Endothelial cell of umbilical vein (primary cell): ENCODE results near the gene NCKAP5. TPM values are rescaled to one million over a fixed set of nuclear protein-coding genes. Genes with fewer than 3 reads are reported as not detected.

Experiments used
- BruUV-seq: library from RNA; stranded (reverse); fragments of 400-500 nt; replicated peaks from 2 replicates; lab custom pipeline; 2021; lab: Mats Ljungman, UMichigan
- CTCF ChIA-PET: fragments of 300-600, 350-600 bp; sonication (Branson Sonifier 250); formaldehyde crosslinking; loops from one replicate; lab custom pipeline; 2021; ENCODE audit warnings: antibody characterized with exemption, inconsistent platforms; lab: Charles Lee
- POLR2A ChIA-PET: fragments of 300-600, 350-600 bp; sonication (Branson Sonifier 250); formaldehyde crosslinking; loops from one replicate; lab custom pipeline; 2021; ENCODE audit warnings: antibody characterized with exemption, inconsistent platforms; lab: Charles Lee
- DNase-seq: peaks from one replicate; pipeline ENCODE4 v3.0.0-alpha.2; 2011; ENCODE audit warnings: low read depth, low spot score
- FAIRE-seq: peaks from 2 replicates; lab custom pipeline; 2011; peaks lifted over from hg19 to GRCh38; lab: Jason Lieb, UNC
- H2AFZ ChIP-seq: 2 replicates; pipeline ENCODE4 v1.6.0; 2012; ENCODE audit warnings: low read depth, low read length, control low read depth, inconsistent platforms
- H3K27ac ChIP-seq: 2 replicates; pipeline ENCODE4 v1.5.1; 2011; ENCODE audit warnings: low read depth, mild to moderate bottlenecking, control low read depth, low read length, moderate library complexity; ENCODE audit not compliant: insufficient read depth
- H3K27me3 ChIP-seq, 2 experiments: 2 replicates each; pipeline versions ENCODE4 v1.6.0 to v1.6.1; 2011; ENCODE audit warnings: low read length in 2 of 2, mixed read lengths in 1 of 2; ENCODE audit not compliant: control insufficient read depth in 2 of 2, insufficient read depth in 2 of 2
- H3K36me3 ChIP-seq, 2 experiments: 2 replicates in 1 of 2; 3 replicates in 1 of 2; pipeline ENCODE4 v1.5.1; 2011; ENCODE audit warnings: low read length in 2 of 2, mild to moderate bottlenecking in 1 of 2, moderate library complexity in 1 of 2; ENCODE audit not compliant: control insufficient read depth in 2 of 2, insufficient read depth in 2 of 2; ENCODE audit errors: extremely low read depth in 1 of 2
- H3K4me1 ChIP-seq: 3 replicates; pipeline ENCODE4 v1.5.1; 2011; ENCODE audit warnings: mild to moderate bottlenecking, low read length; ENCODE audit not compliant: control insufficient read depth, insufficient read depth; ENCODE audit errors: extremely low read depth
- H3K4me2 ChIP-seq: 2 replicates; pipeline ENCODE4 v1.6.1; 2011; ENCODE audit warnings: low read length, control low read depth, mixed read lengths; ENCODE audit not compliant: insufficient read depth
- H3K4me3 ChIP-seq, 3 experiments: fragments of 200-600 bp in 1 of 3; sonication (generic), shearing (Covaris generic) in 1 of 3; replicated peaks in 1 of 3; 2 replicates each; pipeline ENCODE4 v1.5.1; 2011 to 2016; ENCODE audit warnings: control low read depth in 3 of 3, low read length in 3 of 3, mild to moderate bottlenecking in 2 of 3, inconsistent platforms in 1 of 3, low read depth in 1 of 3, moderate library complexity in 1 of 3; ENCODE audit not compliant: insufficient read depth in 1 of 3
- H3K79me2 ChIP-seq: 2 replicates; pipeline ENCODE4 v1.6.0; 2012; ENCODE audit warnings: low read length, inconsistent platforms; ENCODE audit not compliant: control insufficient read depth, insufficient read depth
- H3K9ac ChIP-seq: replicated peaks from 2 replicates; pipeline ENCODE3; 2011; ENCODE audit warnings: low read length, control low read depth; ENCODE audit not compliant: insufficient read depth; ENCODE audit errors: extremely low read depth
- H3K9me1 ChIP-seq: replicated peaks from 3 replicates; pipeline ENCODE4 v1.6.0; 2011; ENCODE audit warnings: mild to moderate bottlenecking, low read length; ENCODE audit not compliant: control insufficient read depth, insufficient read depth; ENCODE audit errors: extremely low read depth
- H3K9me3 ChIP-seq: replicated peaks from 2 replicates; pipeline ENCODE4 v1.5.1; 2012; ENCODE audit warnings: low read length, inconsistent platforms; ENCODE audit not compliant: control insufficient read depth, insufficient read depth
- H4K20me1 ChIP-seq: replicated peaks from 2 replicates; pipeline ENCODE3; 2011; ENCODE audit warnings: mild to moderate bottlenecking, low read length; ENCODE audit not compliant: control insufficient read depth, insufficient read depth; ENCODE audit errors: extremely low read depth
- EZH2 ChIP-seq: IDR thresholded peaks from 2 replicates; pipeline ENCODE4 v1.6.1; 2012; ENCODE audit warnings: borderline replicate concordance, low read depth, mild to moderate bottlenecking, moderate library complexity, low read length, inconsistent platforms; ENCODE audit not compliant: severe bottlenecking
- FOS ChIP-seq: IDR thresholded peaks from 2 replicates; pipeline ENCODE4 v1.6.1; 2011; ENCODE audit warnings: mild to moderate bottlenecking, low read length, moderate library complexity, borderline replicate concordance; ENCODE audit not compliant: insufficient read depth
- GATA2 ChIP-seq: IDR thresholded peaks from 2 replicates; pipeline ENCODE4 v1.7.0; 2011; ENCODE audit warnings: low read depth, mild to moderate bottlenecking, moderate library complexity, mixed read lengths, low read length; ENCODE audit not compliant: insufficient read length, insufficient read depth
- JUN ChIP-seq: IDR thresholded peaks from 2 replicates; pipeline ENCODE4 v1.6.1; 2011; ENCODE audit warnings: borderline replicate concordance, low read depth; ENCODE audit not compliant: insufficient read length, insufficient read depth
- MYC ChIP-seq: IDR thresholded peaks from one replicate; pipeline ENCODE4 v1.6.1; 2011; ENCODE audit warnings: mild to moderate bottlenecking, low read depth, low read length
- POLR2A ChIP-seq: IDR thresholded peaks from 2 replicates; pipeline ENCODE4 v1.6.1; 2012; ENCODE audit warnings: low read depth, mild to moderate bottlenecking, control low read depth, low read length
- POLR2AphosphoS5 ChIP-seq: IDR thresholded peaks from 2 replicates; pipeline ENCODE4 v1.6.1; 2012; ENCODE audit warnings: low read depth, mild to moderate bottlenecking, control low read depth, low read length, moderate library complexity; ENCODE audit not compliant: insufficient read depth
- dilution Hi-C: fragments of 300-500 bp; cut with MboI; formaldehyde crosslinking; loops from one replicate; pipeline ENCODE4 v1.15.0; 2019; ENCODE audit warnings: low sequenced_read_pairs; ENCODE audit not compliant: extremely low pct_ligation_motif_present
- intact Hi-C: fragments of 100-400 bp; cut with micrococcal nuclease; formaldehyde crosslinking; loops from one replicate; pipeline ENCODE4 v1.10.0; 2022
- polyA plus RNA-seq, 4 experiments: library from polyadenylated mRNA; depleted of rRNA in 3 of 4; stranded (reverse) in 3 of 4; unstranded in 1 of 4; fragments of >200 nt; gene quantifications; 2 replicates each; pipeline versions ENCODE4 v1.2.1 to v1.2.3, GENCODE V29; 2011 to 2012; ENCODE audit warnings: missing spikeins in 1 of 4
- total RNA-seq: library from RNA; stranded (reverse); gene quantifications from 2 replicates; pipeline ENCODE4 v1.2.3, GENCODE V29; 2021
- TF ChIP-seq, protein P1 (sequence below): IDR thresholded peaks from 2 replicates; pipeline ENCODE4 v1.6.1; 2011; ENCODE audit not compliant: insufficient read depth, insufficient read length
- TF ChIP-seq, protein P2 (sequence below), 2 donors: IDR thresholded peaks; 1 replicate in 1 of 2; 2 replicates in 1 of 2; pipeline ENCODE4 v1.5.1; 2011; ENCODE audit warnings: low read length in 2 of 2, mild to moderate bottlenecking in 2 of 2, moderate library complexity in 2 of 2, control low read depth in 1 of 2, inconsistent platforms in 1 of 2, low read depth in 1 of 2; ENCODE audit not compliant: insufficient read depth in 1 of 2; ENCODE audit errors: extremely low read depth in 1 of 2

Gene NCKAP5
- total and polyA plus RNA-seq, 2 donors (not counting 3 experiments of a cell fraction or from before 2014, with no cell fraction given) = 0.47 to 3.3 TPM

DNA sequence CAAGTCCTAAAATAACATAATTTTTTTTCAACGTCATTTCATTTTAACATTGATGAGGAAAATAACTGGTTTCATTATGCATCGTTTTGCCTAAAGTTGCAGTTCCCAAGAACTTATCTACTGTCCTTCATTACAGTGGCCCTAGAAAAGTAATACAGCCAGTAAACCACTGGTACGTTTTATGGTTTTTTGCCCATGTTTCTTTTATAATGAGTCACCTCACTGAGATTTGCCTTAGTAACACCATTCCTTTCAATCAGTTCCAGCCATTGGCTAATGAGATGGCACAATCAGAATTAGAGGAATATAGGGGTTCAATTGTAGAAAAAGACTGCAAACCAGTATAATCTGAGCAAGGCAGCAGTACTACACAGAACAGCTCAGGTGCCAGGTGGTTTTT lies 475.7 kb downstream of the NCKAP5 start:
- no peaks in the 10 kb centered on the region for H3K27me3 ChIP-seq
- dilution Hi-C loops = no loop called here
- BruUV-seq = no TSS peak
- no peaks in the 10 kb centered on the region for H3K9me3 ChIP-seq
- no peaks in the 10 kb centered on the region for H3K79me2 ChIP-seq
- no peak overlapping the region for H3K9ac ChIP-seq
- intact Hi-C loops = no loop called here
- ChIA-PET CTCF (no interaction called here), POLR2A (no interaction called here)
- H3K4me2 ChIP-seq = no peak overlapping the region
- no peaks in the 10 kb centered on the region for H3K36me3 ChIP-seq
- H4K20me1 ChIP-seq = no peaks in the 10 kb centered on the region
- no peak overlapping the region for H3K4me3 ChIP-seq
- H3K4me1 ChIP-seq = no peaks in the 10 kb centered on the region
- DNase-seq = no peak
- H3K27ac ChIP-seq = no peak overlapping the region
- TF ChIP-seq, protein P1, sequence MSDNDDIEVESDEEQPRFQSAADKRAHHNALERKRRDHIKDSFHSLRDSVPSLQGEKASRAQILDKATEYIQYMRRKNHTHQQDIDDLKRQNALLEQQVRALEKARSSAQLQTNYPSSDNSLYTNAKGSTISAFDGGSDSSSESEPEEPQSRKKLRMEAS = no peak
- no peak for TF ChIP-seq JUN
- no peak for TF ChIP-seq GATA2
- H2AFZ ChIP-seq = no peak overlapping the region
- FAIRE-seq = no peak
- H3K9me1 ChIP-seq = no peaks in the 10 kb centered on the region

DNA sequence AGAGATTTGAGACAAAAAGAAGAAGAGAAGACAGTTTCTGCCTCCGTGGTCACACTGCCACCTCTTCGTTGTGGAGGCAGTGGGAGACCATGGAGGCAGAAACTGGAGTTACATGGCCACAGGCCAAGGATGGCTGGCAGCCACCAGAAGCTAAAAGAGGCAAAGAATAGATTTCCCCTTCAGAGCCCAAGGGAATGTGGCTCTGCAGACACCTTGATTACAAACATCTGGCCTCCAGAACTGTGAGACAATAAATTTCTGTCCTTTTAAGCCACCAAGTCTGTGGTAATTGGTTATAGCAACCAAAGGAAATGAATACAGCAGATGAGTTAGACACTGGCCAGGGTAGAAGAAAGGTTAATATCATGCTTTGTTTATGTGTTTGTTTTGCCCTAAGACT lies 477.9 kb downstream of the NCKAP5 start:
- H3K27me3 ChIP-seq = no peaks in the 10 kb centered on the region
- no peaks in the 10 kb centered on the region for H3K79me2 ChIP-seq
- ChIA-PET POLR2A (no interaction called here), CTCF (no interaction called here)
- no peak overlapping the region for H3K4me3 ChIP-seq
- dilution Hi-C loops = no loop called here
- no peak overlapping the region for H3K4me2 ChIP-seq
- BruUV-seq = no TSS peak
- no peaks in the 10 kb centered on the region for H3K4me1 ChIP-seq
- FAIRE-seq (no peak), DNase-seq (no peak)
- H3K9me3 ChIP-seq = no peaks in the 10 kb centered on the region
- intact Hi-C loops = no loop called here
- TF ChIP-seq POLR2A (no peak), MYC (no peak), FOS (no peak), POLR2AphosphoS5 (no peak), EZH2 (no peak), GATA2 (no peak), JUN (no peak)
- TF ChIP-seq, protein P1 = no peak
- TF ChIP-seq, protein P2, sequence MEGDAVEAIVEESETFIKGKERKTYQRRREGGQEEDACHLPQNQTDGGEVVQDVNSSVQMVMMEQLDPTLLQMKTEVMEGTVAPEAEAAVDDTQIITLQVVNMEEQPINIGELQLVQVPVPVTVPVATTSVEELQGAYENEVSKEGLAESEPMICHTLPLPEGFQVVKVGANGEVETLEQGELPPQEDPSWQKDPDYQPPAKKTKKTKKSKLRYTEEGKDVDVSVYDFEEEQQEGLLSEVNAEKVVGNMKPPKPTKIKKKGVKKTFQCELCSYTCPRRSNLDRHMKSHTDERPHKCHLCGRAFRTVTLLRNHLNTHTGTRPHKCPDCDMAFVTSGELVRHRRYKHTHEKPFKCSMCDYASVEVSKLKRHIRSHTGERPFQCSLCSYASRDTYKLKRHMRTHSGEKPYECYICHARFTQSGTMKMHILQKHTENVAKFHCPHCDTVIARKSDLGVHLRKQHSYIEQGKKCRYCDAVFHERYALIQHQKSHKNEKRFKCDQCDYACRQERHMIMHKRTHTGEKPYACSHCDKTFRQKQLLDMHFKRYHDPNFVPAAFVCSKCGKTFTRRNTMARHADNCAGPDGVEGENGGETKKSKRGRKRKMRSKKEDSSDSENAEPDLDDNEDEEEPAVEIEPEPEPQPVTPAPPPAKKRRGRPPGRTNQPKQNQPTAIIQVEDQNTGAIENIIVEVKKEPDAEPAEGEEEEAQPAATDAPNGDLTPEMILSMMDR (IDR thresholded peaks at IDR 0.05; ENCODE audit: extremely low read depth in 1 of 2, insufficient read depth in 1 of 2, low read depth in 1 of 2, low read length in 2 of 2) = no peak
- H4K20me1 ChIP-seq = no peaks in the 10 kb centered on the region
- H3K27ac ChIP-seq = no peak overlapping the region
- H3K36me3 ChIP-seq = no peaks in the 10 kb centered on the region
- H3K9ac ChIP-seq = no peak overlapping the region
- no peak overlapping the region for H2AFZ ChIP-seq
- no peaks in the 10 kb centered on the region for H3K9me1 ChIP-seq
